ENCODE measurements around the gene MCU. TPM values are rescaled to one million over a fixed set of nuclear protein-coding genes. Genes with fewer than 3 reads are reported as not detected.
"Not testable (repeated sequence)": the region's sequence is repeated elsewhere in the genome, so short reads cannot be mapped to it uniquely, and the experiment has no call there.

The MCU gene
- total RNA-seq, 4 donors from 2014 or later: 11.4 to 33.3 (median 24.9) TPM

GRCh38 chr10:72765051-72765745, 73.3 kb downstream of the MCU start:
- 96 to 97% methylated on average over 3 of the region's 3 CpGs for WGBS, 2 donors
- TF ChIP-seq POLR2A (IDR thresholded peaks at IDR 0.05) (no peak), CTCF (IDR thresholded peaks at IDR 0.05) (no peak)
- no peaks in the 10 kb centered on the region for H3K27me3 ChIP-seq
- H3K36me3 ChIP-seq: no peaks in the 10 kb centered on the region
- H3K4me1 ChIP-seq: peaks cover 0 to 4% of the 10 kb centered on the region in 2 donors
- no peak for DNase-seq
- intact Hi-C loops (cut with DNase I): no loop called here
- H3K9me3 ChIP-seq: no peaks in the 10 kb centered on the region
- H3K27ac ChIP-seq: no peak overlapping the region
- no peak overlapping the region for H3K4me3 ChIP-seq (replicated peaks in 1 of 3)

GRCh38 chr10:72771195-72771594, 79.3 kb downstream of the MCU start:
- intact Hi-C loops (cut with DNase I); H3K4me1 ChIP-seq; DNase-seq; H3K36me3 ChIP-seq; H3K9me3 ChIP-seq; H3K27ac ChIP-seq; H3K4me3 ChIP-seq (replicated peaks in 1 of 3); H3K27me3 ChIP-seq: not testable (repeated sequence)

- no peaks in the 10 kb centered on the region for H3K4me1 ChIP-seq
- WGBS, 2 donors: 100% methylated on average over 1 of the region's 1 CpG
- H3K9me3 ChIP-seq: no peaks in the 10 kb centered on the region
- H3K27me3 ChIP-seq: no peaks in the 10 kb centered on the region
- no peak overlapping the region for H3K4me3 ChIP-seq (replicated peaks in 1 of 3)
- intact Hi-C loops (cut with DNase I): no loop called here
- no peak overlapping the region for H3K27ac ChIP-seq
- TF ChIP-seq CTCF (IDR thresholded peaks at IDR 0.05) (no peak), POLR2A (IDR thresholded peaks at IDR 0.05) (no peak)
- DNase-seq: no peak
- no peaks in the 10 kb centered on the region for H3K36me3 ChIP-seq
Measured at GRCh38 chr10:72772031-72772430, 80.1 kb downstream of the MCU start.

- TF ChIP-seq CTCF (IDR thresholded peaks at IDR 0.05) (no peak), POLR2A (IDR thresholded peaks at IDR 0.05) (no peak)
- H3K27ac ChIP-seq: no peak overlapping the region
- peaks cover 7 to 16% of the 10 kb centered on the region in 2 donors for H3K4me1 ChIP-seq
- 96 to 97% methylated on average over 2 of the region's 2 CpGs for WGBS, 2 donors
- DNase-seq: no peak
- H3K4me3 ChIP-seq (replicated peaks in 1 of 3): no peak overlapping the region
- no peaks in the 10 kb centered on the region for H3K27me3 ChIP-seq
- no peaks in the 10 kb centered on the region for H3K9me3 ChIP-seq
- H3K36me3 ChIP-seq: no peaks in the 10 kb centered on the region
- intact Hi-C loops (cut with DNase I): no loop called here
Measured at GRCh38 chr10:72779874-72780273, 87.9 kb downstream of the MCU start.

- TF ChIP-seq POLR2A (IDR thresholded peaks at IDR 0.05) (no peak), CTCF (IDR thresholded peaks at IDR 0.05) (no peak)
- H3K36me3 ChIP-seq: no peaks in the 10 kb centered on the region
- DNase-seq: no peak
- no peak overlapping the region for H3K4me3 ChIP-seq (replicated peaks in 1 of 3)
- 94% methylated on average over 5 of the region's 5 CpGs for WGBS, 2 donors
- H3K27ac ChIP-seq: no peak overlapping the region
- intact Hi-C loops (cut with DNase I): no loop called here
- H3K9me3 ChIP-seq: no peaks in the 10 kb centered on the region
- no peaks in the 10 kb centered on the region for H3K27me3 ChIP-seq
- H3K4me1 ChIP-seq: peaks cover 9 to 18% of the 10 kb centered on the region in 2 donors
Measured at GRCh38 chr10:72782649-72783330, 90.8 kb downstream of the MCU start.
